Measurements from ENCODE around the gene STARD13.

DNA sequence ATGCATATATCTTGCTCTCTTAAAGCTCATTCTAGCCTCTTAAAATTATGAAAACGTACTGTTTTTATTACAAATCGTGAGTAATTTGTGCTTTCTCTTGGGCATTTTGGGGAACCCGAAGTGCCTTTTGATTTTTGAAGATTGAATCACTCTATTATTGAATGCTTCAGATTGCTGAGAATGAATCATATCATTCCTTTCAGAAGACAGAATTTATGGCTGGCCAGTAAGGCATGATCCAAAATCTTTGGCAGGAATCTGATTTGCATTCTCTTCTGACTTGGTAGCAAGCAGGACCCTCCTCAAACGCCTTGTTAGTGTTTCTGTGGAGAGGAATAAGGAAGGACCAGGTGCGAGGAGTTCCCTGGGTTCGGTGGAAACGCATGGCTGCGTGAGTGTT is 49.5 kb downstream of the STARD13 start:
- TF ChIP-seq, protein P1, sequence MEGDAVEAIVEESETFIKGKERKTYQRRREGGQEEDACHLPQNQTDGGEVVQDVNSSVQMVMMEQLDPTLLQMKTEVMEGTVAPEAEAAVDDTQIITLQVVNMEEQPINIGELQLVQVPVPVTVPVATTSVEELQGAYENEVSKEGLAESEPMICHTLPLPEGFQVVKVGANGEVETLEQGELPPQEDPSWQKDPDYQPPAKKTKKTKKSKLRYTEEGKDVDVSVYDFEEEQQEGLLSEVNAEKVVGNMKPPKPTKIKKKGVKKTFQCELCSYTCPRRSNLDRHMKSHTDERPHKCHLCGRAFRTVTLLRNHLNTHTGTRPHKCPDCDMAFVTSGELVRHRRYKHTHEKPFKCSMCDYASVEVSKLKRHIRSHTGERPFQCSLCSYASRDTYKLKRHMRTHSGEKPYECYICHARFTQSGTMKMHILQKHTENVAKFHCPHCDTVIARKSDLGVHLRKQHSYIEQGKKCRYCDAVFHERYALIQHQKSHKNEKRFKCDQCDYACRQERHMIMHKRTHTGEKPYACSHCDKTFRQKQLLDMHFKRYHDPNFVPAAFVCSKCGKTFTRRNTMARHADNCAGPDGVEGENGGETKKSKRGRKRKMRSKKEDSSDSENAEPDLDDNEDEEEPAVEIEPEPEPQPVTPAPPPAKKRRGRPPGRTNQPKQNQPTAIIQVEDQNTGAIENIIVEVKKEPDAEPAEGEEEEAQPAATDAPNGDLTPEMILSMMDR (IDR thresholded peaks at IDR 0.05) = no peak
- no peak for TF ChIP-seq ZFX (IDR thresholded peaks at IDR 0.05; ENCODE audit: borderline replicate concordance)
